ENCODE results near the gene MGAT3. TPM values are rescaled to one million over a fixed set of nuclear protein-coding genes. Genes with fewer than 3 reads are reported as not detected.
A peak's percentile ranks its signal among the peaks of the same experiment; 100 is the strongest.

Gene MGAT3
- total RNA-seq, 2 experiments from 2014 or later, result 0.17 TPM; not detected in 1

DNA sequence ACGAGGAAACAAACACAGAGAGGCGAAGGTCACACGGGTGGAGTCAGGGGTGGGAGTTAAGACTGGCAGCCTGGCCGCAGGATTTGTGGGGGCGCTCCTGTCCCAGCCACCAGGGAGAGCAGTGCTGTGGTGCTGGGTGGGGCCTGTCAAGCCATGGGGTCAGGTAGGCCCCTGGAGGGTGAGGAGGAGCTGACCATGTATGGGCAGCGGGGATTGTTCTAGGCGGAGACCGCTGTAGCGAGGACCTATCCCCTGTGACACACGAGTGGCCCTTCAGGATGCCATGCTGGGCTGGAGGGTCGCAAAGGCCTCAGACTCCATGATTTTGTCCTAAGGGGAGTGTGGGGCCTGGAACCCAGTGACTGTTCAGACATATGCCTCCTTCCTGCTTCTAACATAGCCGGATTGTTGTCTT lies 77.3 kb downstream of the MGAT3 start:
- Mint-ChIP-seq H3K4me1 (ENCODE audit: low read depth) (peaks cover 47% of the 10 kb centered on the region), H3K27me3 (no peaks in the 10 kb centered on the region), H3K4me3 (no peak overlapping the region), H3K9me3 (no peaks in the 10 kb centered on the region), H3K27ac (no peak overlapping the region), H3K36me3 (ENCODE audit: low read depth) (peaks cover 34% of the 10 kb centered on the region)
- Histone ChIP-seq H3K4me1 (ENCODE audit: insufficient read depth, low read length) (peaks cover 50% of the 10 kb centered on the region), H3K36me3 (ENCODE audit: insufficient read depth, low read length) (peaks cover 20% of the 10 kb centered on the region), H3K27me3 (ENCODE audit: control insufficient read depth in 1 of 2, insufficient read depth in 2 of 2, low read length in 2 of 2) (no peaks in the 10 kb centered on the region), H3K9me3 (ENCODE audit: control insufficient read depth in 1 of 2, insufficient read depth in 1 of 2, low read length in 2 of 2) (no peaks in the 10 kb centered on the region), H3K27ac (ENCODE audit: low read depth in 1 of 2, low read length in 2 of 2) (no peak overlapping the region), H3K4me3 (ENCODE audit: low read length) (no peak overlapping the region)
- DNase-seq, result peak in 1 of 14 experiments; percentile 53
- POLR2A ChIA-PET, result interaction anchor here (1.1 to 4.7 kb wide), 6 partner anchors 11 to 511 kb away, joined by 3 to 35 read pairs (median 4); partner anchors contain the start of genes ATF4 and RPL3
- intact Hi-C loops (cut with DNase I, micrococcal nuclease), result loop anchor here (1.0 to 10.0 kb wide), 10 partner anchors 137 to 1103 kb away; partner anchors contain the start of genes TNRC6B (in 2 of the 2), ADSL (in 1 of the 2), CBX7 (in 1 of the 2) and GRAP2 (in 1 of the 2)
- no peak for ATAC-seq (ENCODE audit: poor library complexity)
- TF ChIP-seq, protein P1, sequence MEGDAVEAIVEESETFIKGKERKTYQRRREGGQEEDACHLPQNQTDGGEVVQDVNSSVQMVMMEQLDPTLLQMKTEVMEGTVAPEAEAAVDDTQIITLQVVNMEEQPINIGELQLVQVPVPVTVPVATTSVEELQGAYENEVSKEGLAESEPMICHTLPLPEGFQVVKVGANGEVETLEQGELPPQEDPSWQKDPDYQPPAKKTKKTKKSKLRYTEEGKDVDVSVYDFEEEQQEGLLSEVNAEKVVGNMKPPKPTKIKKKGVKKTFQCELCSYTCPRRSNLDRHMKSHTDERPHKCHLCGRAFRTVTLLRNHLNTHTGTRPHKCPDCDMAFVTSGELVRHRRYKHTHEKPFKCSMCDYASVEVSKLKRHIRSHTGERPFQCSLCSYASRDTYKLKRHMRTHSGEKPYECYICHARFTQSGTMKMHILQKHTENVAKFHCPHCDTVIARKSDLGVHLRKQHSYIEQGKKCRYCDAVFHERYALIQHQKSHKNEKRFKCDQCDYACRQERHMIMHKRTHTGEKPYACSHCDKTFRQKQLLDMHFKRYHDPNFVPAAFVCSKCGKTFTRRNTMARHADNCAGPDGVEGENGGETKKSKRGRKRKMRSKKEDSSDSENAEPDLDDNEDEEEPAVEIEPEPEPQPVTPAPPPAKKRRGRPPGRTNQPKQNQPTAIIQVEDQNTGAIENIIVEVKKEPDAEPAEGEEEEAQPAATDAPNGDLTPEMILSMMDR (IDR thresholded peaks at IDR 0.05), result no peak
- CTCF ChIA-PET, result interaction anchor here (0.5 to 2.2 kb wide), 10 partner anchors 11 to 659 kb away, joined by 3 to 43 read pairs (median 4); no protein-coding TSS in a partner anchor

DNA sequence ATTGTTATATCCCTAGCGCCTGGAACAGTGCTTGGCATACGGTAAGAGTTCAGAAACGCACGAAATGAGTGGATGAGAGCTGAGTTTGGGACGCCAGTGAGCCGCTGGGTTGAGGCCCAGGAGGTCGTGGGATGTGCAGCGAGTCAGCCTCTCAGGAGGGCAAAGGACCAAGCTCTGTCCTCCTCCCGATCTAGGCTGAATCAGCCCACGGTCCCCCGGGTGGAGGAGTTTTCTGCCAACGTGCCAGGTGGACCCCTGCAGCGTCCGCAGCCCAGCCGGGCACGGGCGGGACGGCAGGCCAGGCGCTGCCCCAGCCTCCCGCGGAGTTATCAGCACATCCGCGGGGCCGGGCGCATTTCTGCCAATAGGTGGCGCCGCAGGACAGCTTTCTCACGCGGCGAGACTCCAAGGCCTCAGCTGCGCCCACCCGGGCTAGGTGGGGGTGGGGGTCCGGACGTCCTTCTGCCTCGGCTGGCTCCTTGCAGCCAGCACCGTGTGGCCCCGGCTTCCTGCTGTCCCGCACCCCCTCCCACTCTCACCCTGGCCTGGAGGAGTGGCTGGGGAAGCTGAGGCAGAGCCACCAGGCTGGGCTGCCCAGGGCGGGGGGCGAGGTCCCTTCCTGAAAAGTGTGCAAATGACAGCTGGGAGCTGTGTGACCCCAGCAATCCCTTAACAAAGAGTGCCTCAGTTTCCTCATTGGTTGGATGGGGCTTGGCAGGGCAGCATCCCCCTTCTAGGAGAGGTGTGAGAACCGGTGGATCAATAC lies 78.0 kb downstream of the MGAT3 start:
- H3K4me1 ChIP-seq (ENCODE audit: insufficient read depth, low read length), result peaks cover 44% of the 10 kb centered on the region
- Mint-ChIP-seq H3K4me3 (no peak overlapping the region), H3K27me3 (no peaks in the 10 kb centered on the region), H3K36me3 (ENCODE audit: low read depth) (peaks cover 29% of the 10 kb centered on the region), H3K27ac (no peak overlapping the region), H3K9me3 (no peaks in the 10 kb centered on the region), H3K4me1 (ENCODE audit: low read depth) (peaks cover 40% of the 10 kb centered on the region)
- ChIA-PET POLR2A (interaction anchor here (1.1 to 4.7 kb wide), 7 partner anchors 12 to 510 kb away, joined by 3 to 35 read pairs (median 4); partner anchors contain the start of genes ATF4, FAM83F and RPL3), CTCF (interaction anchor here (0.8 to 2.2 kb wide), 15 partner anchors 10 to 813 kb away, joined by 3 to 43 read pairs (median 3); partner anchors contain the start of gene ATF4)
- H3K9me3 ChIP-seq (ENCODE audit: control insufficient read depth in 1 of 2, insufficient read depth in 1 of 2, low read length in 2 of 2), result no peaks in the 10 kb centered on the region
- intact Hi-C loops (cut with DNase I, micrococcal nuclease), result loop anchor here (1.0 to 10.0 kb wide), 12 partner anchors 88 to 1103 kb away; partner anchors contain the start of genes TNRC6B (in 2 of the 2), ADSL (in 1 of the 2), CBX7 (in 1 of the 2) and GRAP2 (in 1 of the 2)
- peak; percentile 72 to 88 (median 76) for DNase-seq
- H3K4me3 ChIP-seq (ENCODE audit: low read length), result no peak overlapping the region
- TF ChIP-seq, protein P1 (IDR thresholded peaks at IDR 0.05), result peak; percentile 93
- no peak for ATAC-seq (ENCODE audit: poor library complexity)
- H3K36me3 ChIP-seq (ENCODE audit: insufficient read depth, low read length), result peaks cover 14% of the 10 kb centered on the region
- H3K27ac ChIP-seq (ENCODE audit: low read depth in 1 of 2, low read length in 2 of 2), result no peak overlapping the region
- no peaks in the 10 kb centered on the region for H3K27me3 ChIP-seq (ENCODE audit: control insufficient read depth in 1 of 2, insufficient read depth in 2 of 2, low read length in 2 of 2)

DNA sequence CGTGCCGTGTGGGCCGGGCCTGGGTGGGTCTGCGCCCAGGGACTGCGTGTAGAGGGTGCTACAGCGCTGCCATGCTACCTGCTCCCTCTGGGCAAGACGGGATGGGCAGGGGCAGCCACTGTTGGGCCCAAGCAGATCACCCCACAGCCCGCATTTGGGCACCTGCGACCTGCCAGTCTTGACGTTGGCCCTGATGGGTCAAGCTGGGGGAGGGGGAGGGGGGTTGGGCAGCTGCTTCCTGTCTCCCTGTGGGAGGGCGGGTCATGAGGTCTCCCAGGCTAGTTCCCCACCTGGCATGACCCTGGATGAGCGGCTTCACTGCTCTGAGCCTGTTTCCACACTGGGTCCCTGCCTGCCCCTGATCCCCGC lies 78.5 kb downstream of the MGAT3 start:
- Histone ChIP-seq H3K27me3 (ENCODE audit: control insufficient read depth in 1 of 2, insufficient read depth in 2 of 2, low read length in 2 of 2) (no peaks in the 10 kb centered on the region), H3K9me3 (ENCODE audit: control insufficient read depth in 1 of 2, insufficient read depth in 1 of 2, low read length in 2 of 2) (no peaks in the 10 kb centered on the region), H3K4me3 (ENCODE audit: low read length) (no peak overlapping the region), H3K4me1 (ENCODE audit: insufficient read depth, low read length) (peaks cover 38% of the 10 kb centered on the region), H3K36me3 (ENCODE audit: insufficient read depth, low read length) (peaks cover 8% of the 10 kb centered on the region), H3K27ac (ENCODE audit: low read depth in 1 of 2, low read length in 2 of 2) (no peak overlapping the region)
- Mint-ChIP-seq H3K36me3 (ENCODE audit: low read depth) (peaks cover 23% of the 10 kb centered on the region), H3K27ac (no peak overlapping the region), H3K27me3 (no peaks in the 10 kb centered on the region), H3K4me3 (no peak overlapping the region), H3K9me3 (no peaks in the 10 kb centered on the region), H3K4me1 (ENCODE audit: low read depth) (peaks cover 35% of the 10 kb centered on the region)
- intact Hi-C loops (cut with DNase I, micrococcal nuclease), result loop anchor here (1.0 to 10.0 kb wide), 6 partner anchors 87 to 639 kb away; partner anchors contain the start of gene TNRC6B (in 2 of the 2)
- ATAC-seq (ENCODE audit: poor library complexity) (no peak), DNase-seq (peak in 1 of 14 experiments; percentile 49)
- ChIA-PET POLR2A (interaction anchor here (0.6 to 4.7 kb wide), 4 partner anchors 155 to 509 kb away, joined by 3 to 35 read pairs (median 7); partner anchors contain the start of gene FAM83F), CTCF (interaction anchor here (0.9 to 2.2 kb wide), 13 partner anchors 10 to 813 kb away, joined by 3 to 43 read pairs (median 4); partner anchors contain the start of gene ATF4)
- TF ChIP-seq, protein P1 (IDR thresholded peaks at IDR 0.05), result no peak
